NT2/D1 (cell line): ENCODE data around the gene ANKRD22.

Source experiments
- SUZ12 ChIP-seq: IDR thresholded peaks from 2 replicates; pipeline ENCODE4 v1.6.1; 2011; ENCODE audit not compliant: insufficient read length, insufficient read depth; ENCODE audit errors: extremely low read depth
- YY1 ChIP-seq: IDR thresholded peaks from 2 replicates; pipeline ENCODE4 v1.6.1; 2011; ENCODE audit not compliant: insufficient read length, insufficient read depth
- ZNF274 ChIP-seq: IDR thresholded peaks from 2 replicates; pipeline ENCODE4 v1.6.1; 2011; ENCODE audit warnings: mild to moderate bottlenecking, low read depth, low read length

GRCh38 chr10:88843171-88843570 is 8.5 kb downstream of the ANKRD22 start:
- TF ChIP-seq ZNF274 (no peak), YY1 (no peak), SUZ12 (no peak)
